ENCODE results near the gene CCDC167. TPM values are rescaled to one million over a fixed set of nuclear protein-coding genes. Genes with fewer than 3 reads are reported as not detected.
A peak's percentile ranks its signal among the peaks of the same experiment; 100 is the strongest.

CCDC167 gene
- total RNA-seq, 2 experiments from 2014 or later, result 48.5 to 54.2 TPM

- H3K4me3 Mint-ChIP-seq, result no peak overlapping the region
- no peaks in the 10 kb centered on the region for H3K9me3 Mint-ChIP-seq
- no peaks in the 10 kb centered on the region for H3K36me3 Mint-ChIP-seq
- ATAC-seq (ENCODE audit: low read depth) (no peak), DNase-seq (no peak)
- H3K4me1 Mint-ChIP-seq, result peaks cover 22% of the 10 kb centered on the region
- H3K27ac Mint-ChIP-seq, result peak overlapping the region; percentile 22
- H3K27me3 Mint-ChIP-seq, result no peaks in the 10 kb centered on the region
- POLR2A ChIA-PET, result interaction anchor here (1.9 kb wide), 1 partner anchor 28 kb away, joined by 5 read pairs; no protein-coding TSS in a partner anchor
Measured at GRCh38 chr6:37488476-37488875, 11.2 kb downstream of the CCDC167 start.

- peak; percentile 19 for DNase-seq
- H3K27me3 Mint-ChIP-seq, result no peaks in the 10 kb centered on the region
- H3K27ac Mint-ChIP-seq, result no peak overlapping the region
- POLR2A ChIA-PET, result interaction anchor here (1.9 kb wide), 1 partner anchor 29 kb away, joined by 5 read pairs; no protein-coding TSS in a partner anchor
- ATAC-seq (ENCODE audit: low read depth), result no peak
- no peaks in the 10 kb centered on the region for H3K9me3 Mint-ChIP-seq
- peaks cover 24% of the 10 kb centered on the region for H3K4me1 Mint-ChIP-seq
- H3K36me3 Mint-ChIP-seq, result peaks cover 7% of the 10 kb centered on the region
- H3K4me3 Mint-ChIP-seq, result no peak overlapping the region
Measured at GRCh38 chr6:37487591-37488380, 11.9 kb downstream of the CCDC167 start.

- H3K27me3 Mint-ChIP-seq, result no peaks in the 10 kb centered on the region
- ATAC-seq (ENCODE audit: low read depth), result no peak
- POLR2A ChIA-PET, result no interaction called here
- H3K4me3 Mint-ChIP-seq, result no peak overlapping the region
- H3K27ac Mint-ChIP-seq, result no peak overlapping the region
- H3K4me1 Mint-ChIP-seq, result peaks cover 17% of the 10 kb centered on the region
- H3K36me3 Mint-ChIP-seq, result peaks cover 14% of the 10 kb centered on the region
- no peaks in the 10 kb centered on the region for H3K9me3 Mint-ChIP-seq
- peak; percentile 20 for DNase-seq
Measured at GRCh38 chr6:37486121-37486839, 13.4 kb downstream of the CCDC167 start.

GRCh38 chr6:37485291-37485702 lies 14.4 kb downstream of the CCDC167 start:
- H3K9me3 Mint-ChIP-seq, result no peaks in the 10 kb centered on the region
- no peak overlapping the region for H3K27ac Mint-ChIP-seq
- no peaks in the 10 kb centered on the region for H3K27me3 Mint-ChIP-seq
- no peak overlapping the region for H3K4me3 Mint-ChIP-seq
- ATAC-seq (ENCODE audit: low read depth) (no peak), DNase-seq (peak; percentile 28)
- H3K4me1 Mint-ChIP-seq, result peaks cover 14% of the 10 kb centered on the region
- H3K36me3 Mint-ChIP-seq, result peaks cover 14% of the 10 kb centered on the region
- POLR2A ChIA-PET, result no interaction called here

GRCh38 chr6:37484786-37485170 lies 14.9 kb downstream of the CCDC167 start:
- H3K27me3 Mint-ChIP-seq, result no peaks in the 10 kb centered on the region
- ATAC-seq (ENCODE audit: low read depth) (no peak), DNase-seq (no peak)
- no peaks in the 10 kb centered on the region for H3K9me3 Mint-ChIP-seq
- POLR2A ChIA-PET, result no interaction called here
- peaks cover 14% of the 10 kb centered on the region for H3K36me3 Mint-ChIP-seq
- H3K27ac Mint-ChIP-seq, result no peak overlapping the region
- H3K4me1 Mint-ChIP-seq, result peaks cover 9% of the 10 kb centered on the region
- H3K4me3 Mint-ChIP-seq, result no peak overlapping the region

- Mint-ChIP-seq H3K27me3 (no peaks in the 10 kb centered on the region), H3K4me3 (no peak overlapping the region), H3K9me3 (no peaks in the 10 kb centered on the region), H3K4me1 (peaks cover 7% of the 10 kb centered on the region), H3K36me3 (peaks cover 14% of the 10 kb centered on the region), H3K27ac (no peak overlapping the region)
- ATAC-seq (ENCODE audit: low read depth) (peak; percentile 76), DNase-seq (peak; percentile 85)
- POLR2A ChIA-PET, result no interaction called here
Measured at GRCh38 chr6:37483917-37484785, 15.5 kb downstream of the CCDC167 start.

- no peak overlapping the region for H3K4me3 Mint-ChIP-seq
- H3K27me3 Mint-ChIP-seq, result no peaks in the 10 kb centered on the region
- H3K36me3 Mint-ChIP-seq, result peaks cover 16% of the 10 kb centered on the region
- no peak for DNase-seq
- no peak overlapping the region for H3K27ac Mint-ChIP-seq
- H3K4me1 Mint-ChIP-seq, result peaks cover 4% of the 10 kb centered on the region
- POLR2A ChIA-PET, result no interaction called here
- no peak for ATAC-seq (ENCODE audit: low read depth)
- no peaks in the 10 kb centered on the region for H3K9me3 Mint-ChIP-seq
Measured at GRCh38 chr6:37483252-37483901, 16.3 kb downstream of the CCDC167 start.

- ATAC-seq (ENCODE audit: low read depth), result no peak
- Mint-ChIP-seq H3K4me1 (peaks cover 3% of the 10 kb centered on the region), H3K36me3 (peaks cover 20% of the 10 kb centered on the region), H3K9me3 (no peaks in the 10 kb centered on the region), H3K27me3 (no peaks in the 10 kb centered on the region), H3K27ac (no peak overlapping the region), H3K4me3 (no peak overlapping the region)
- no peak for DNase-seq
- POLR2A ChIA-PET, result no interaction called here
Measured at GRCh38 chr6:37482606-37483251, 17.0 kb downstream of the CCDC167 start.

GRCh38 chr6:37481711-37482605 lies 17.7 kb downstream of the CCDC167 start:
- peaks cover 3% of the 10 kb centered on the region for H3K4me1 Mint-ChIP-seq
- H3K9me3 Mint-ChIP-seq, result no peaks in the 10 kb centered on the region
- H3K27me3 Mint-ChIP-seq, result no peaks in the 10 kb centered on the region
- no peak for ATAC-seq (ENCODE audit: low read depth)
- no peak for DNase-seq
- peaks cover 20% of the 10 kb centered on the region for H3K36me3 Mint-ChIP-seq
- POLR2A ChIA-PET, result no interaction called here
- no peak overlapping the region for H3K4me3 Mint-ChIP-seq
- H3K27ac Mint-ChIP-seq, result peak overlapping the region; percentile 25

- Mint-ChIP-seq H3K4me3 (no peak overlapping the region), H3K36me3 (peaks cover 20% of the 10 kb centered on the region)
Measured at GRCh38 chr6:37480951-37481534, 18.6 kb downstream of the CCDC167 start.

GRCh38 chr6:37480118-37480736 lies 19.5 kb downstream of the CCDC167 start:
- no peaks in the 10 kb centered on the region for H3K27me3 Mint-ChIP-seq
- H3K36me3 Mint-ChIP-seq, result peaks cover 21% of the 10 kb centered on the region
- H3K4me3 Mint-ChIP-seq, result no peak overlapping the region
- DNase-seq (no peak), ATAC-seq (ENCODE audit: low read depth) (no peak)
- H3K9me3 Mint-ChIP-seq, result no peaks in the 10 kb centered on the region
- peaks cover 3% of the 10 kb centered on the region for H3K4me1 Mint-ChIP-seq
- H3K27ac Mint-ChIP-seq, result no peak overlapping the region
- POLR2A ChIA-PET, result no interaction called here

More at GRCh38 chr6:37480951-37481534, 18.6 kb downstream of the CCDC167 start:
- H3K27ac Mint-ChIP-seq, result no peak overlapping the region
- peaks cover 3% of the 10 kb centered on the region for H3K4me1 Mint-ChIP-seq
- DNase-seq (no peak), ATAC-seq (ENCODE audit: low read depth) (no peak)
- H3K27me3 Mint-ChIP-seq, result no peaks in the 10 kb centered on the region
- no peaks in the 10 kb centered on the region for H3K9me3 Mint-ChIP-seq
- POLR2A ChIA-PET, result no interaction called here
